Measurements from ENCODE around the gene LAMB1. TPM values are rescaled to one million over a fixed set of nuclear protein-coding genes. Genes with fewer than 3 reads are reported as not detected.

The LAMB1 gene
- total RNA-seq, 2 experiments from 2014 or later, result not detected

DNA sequence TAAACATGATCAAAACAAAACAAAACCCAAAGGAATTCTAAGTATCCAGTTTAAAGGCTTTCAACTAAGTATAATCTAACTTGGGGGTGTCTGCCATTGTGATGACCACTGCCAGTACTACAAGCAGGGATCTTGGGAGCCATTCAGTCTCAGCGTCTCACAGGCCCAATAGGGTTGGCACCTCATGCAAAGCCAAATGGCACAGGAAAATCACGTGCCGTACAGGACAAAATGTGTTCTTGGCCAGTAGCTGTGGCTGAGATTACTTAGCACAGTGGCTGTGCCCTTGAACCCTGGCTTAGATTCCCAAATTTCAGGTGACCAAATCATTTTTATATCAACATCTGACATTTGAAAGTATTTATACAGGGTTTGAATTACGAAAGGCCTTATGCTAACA, 62.0 kb downstream of the LAMB1 start:
- Mint-ChIP-seq H3K4me1 (ENCODE audit: low read depth) (no peaks in the 10 kb centered on the region), H3K36me3 (ENCODE audit: low read depth) (peaks cover 20% of the 10 kb centered on the region), H3K4me3 (no peak overlapping the region), H3K27me3 (no peaks in the 10 kb centered on the region), H3K9me3 (no peaks in the 10 kb centered on the region), H3K27ac (no peak overlapping the region)
- Histone ChIP-seq H3K27me3 (ENCODE audit: control insufficient read depth in 1 of 2, insufficient read depth in 2 of 2, low read length in 2 of 2) (no peaks in the 10 kb centered on the region), H3K27ac (ENCODE audit: low read depth in 1 of 2, low read length in 2 of 2) (no peak overlapping the region), H3K4me1 (ENCODE audit: insufficient read depth, low read length) (no peaks in the 10 kb centered on the region), H3K4me3 (ENCODE audit: low read length) (no peak overlapping the region), H3K9me3 (ENCODE audit: control insufficient read depth in 1 of 2, insufficient read depth in 1 of 2, low read length in 2 of 2) (no peaks in the 10 kb centered on the region), H3K36me3 (ENCODE audit: insufficient read depth, low read length) (peaks cover 9% of the 10 kb centered on the region)
- DNase-seq (no peak), ATAC-seq (ENCODE audit: poor library complexity) (no peak)
- TF ChIP-seq, protein P1, sequence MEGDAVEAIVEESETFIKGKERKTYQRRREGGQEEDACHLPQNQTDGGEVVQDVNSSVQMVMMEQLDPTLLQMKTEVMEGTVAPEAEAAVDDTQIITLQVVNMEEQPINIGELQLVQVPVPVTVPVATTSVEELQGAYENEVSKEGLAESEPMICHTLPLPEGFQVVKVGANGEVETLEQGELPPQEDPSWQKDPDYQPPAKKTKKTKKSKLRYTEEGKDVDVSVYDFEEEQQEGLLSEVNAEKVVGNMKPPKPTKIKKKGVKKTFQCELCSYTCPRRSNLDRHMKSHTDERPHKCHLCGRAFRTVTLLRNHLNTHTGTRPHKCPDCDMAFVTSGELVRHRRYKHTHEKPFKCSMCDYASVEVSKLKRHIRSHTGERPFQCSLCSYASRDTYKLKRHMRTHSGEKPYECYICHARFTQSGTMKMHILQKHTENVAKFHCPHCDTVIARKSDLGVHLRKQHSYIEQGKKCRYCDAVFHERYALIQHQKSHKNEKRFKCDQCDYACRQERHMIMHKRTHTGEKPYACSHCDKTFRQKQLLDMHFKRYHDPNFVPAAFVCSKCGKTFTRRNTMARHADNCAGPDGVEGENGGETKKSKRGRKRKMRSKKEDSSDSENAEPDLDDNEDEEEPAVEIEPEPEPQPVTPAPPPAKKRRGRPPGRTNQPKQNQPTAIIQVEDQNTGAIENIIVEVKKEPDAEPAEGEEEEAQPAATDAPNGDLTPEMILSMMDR (IDR thresholded peaks at IDR 0.05), result no peak
- CTCF ChIA-PET, result no interaction called here
- intact Hi-C loops (cut with DNase I, micrococcal nuclease), result no loop called here
- POLR2A ChIA-PET, result no interaction called here

- H3K9me3 Mint-ChIP-seq, result no peaks in the 10 kb centered on the region
- no peaks in the 10 kb centered on the region for H3K4me1 Mint-ChIP-seq (ENCODE audit: low read depth)
- H3K27ac Mint-ChIP-seq, result no peak overlapping the region
- intact Hi-C loops (cut with DNase I, micrococcal nuclease), result no loop called here
- no peaks in the 10 kb centered on the region for H3K27me3 Mint-ChIP-seq
- no peaks in the 10 kb centered on the region for H3K4me1 ChIP-seq (ENCODE audit: insufficient read depth, low read length)
- ATAC-seq (ENCODE audit: poor library complexity) (no peak), DNase-seq (no peak)
- no peak overlapping the region for H3K27ac ChIP-seq (ENCODE audit: low read depth in 1 of 2, low read length in 2 of 2)
- TF ChIP-seq, protein P1 (IDR thresholded peaks at IDR 0.05), result no peak
- H3K36me3 ChIP-seq (ENCODE audit: insufficient read depth, low read length), result peaks cover 9% of the 10 kb centered on the region
- H3K36me3 Mint-ChIP-seq (ENCODE audit: low read depth), result peaks cover 20% of the 10 kb centered on the region
- CTCF ChIA-PET, result no interaction called here
- no peaks in the 10 kb centered on the region for H3K27me3 ChIP-seq (ENCODE audit: control insufficient read depth in 1 of 2, insufficient read depth in 2 of 2, low read length in 2 of 2)
- no peak overlapping the region for H3K4me3 ChIP-seq (ENCODE audit: low read length)
- no peak overlapping the region for H3K4me3 Mint-ChIP-seq
- POLR2A ChIA-PET, result no interaction called here
- no peaks in the 10 kb centered on the region for H3K9me3 ChIP-seq (ENCODE audit: control insufficient read depth in 1 of 2, insufficient read depth in 1 of 2, low read length in 2 of 2)
These were observed 63.1 kb downstream of the LAMB1 start for GRCh38 chr7:107939573-107940489.

DNA sequence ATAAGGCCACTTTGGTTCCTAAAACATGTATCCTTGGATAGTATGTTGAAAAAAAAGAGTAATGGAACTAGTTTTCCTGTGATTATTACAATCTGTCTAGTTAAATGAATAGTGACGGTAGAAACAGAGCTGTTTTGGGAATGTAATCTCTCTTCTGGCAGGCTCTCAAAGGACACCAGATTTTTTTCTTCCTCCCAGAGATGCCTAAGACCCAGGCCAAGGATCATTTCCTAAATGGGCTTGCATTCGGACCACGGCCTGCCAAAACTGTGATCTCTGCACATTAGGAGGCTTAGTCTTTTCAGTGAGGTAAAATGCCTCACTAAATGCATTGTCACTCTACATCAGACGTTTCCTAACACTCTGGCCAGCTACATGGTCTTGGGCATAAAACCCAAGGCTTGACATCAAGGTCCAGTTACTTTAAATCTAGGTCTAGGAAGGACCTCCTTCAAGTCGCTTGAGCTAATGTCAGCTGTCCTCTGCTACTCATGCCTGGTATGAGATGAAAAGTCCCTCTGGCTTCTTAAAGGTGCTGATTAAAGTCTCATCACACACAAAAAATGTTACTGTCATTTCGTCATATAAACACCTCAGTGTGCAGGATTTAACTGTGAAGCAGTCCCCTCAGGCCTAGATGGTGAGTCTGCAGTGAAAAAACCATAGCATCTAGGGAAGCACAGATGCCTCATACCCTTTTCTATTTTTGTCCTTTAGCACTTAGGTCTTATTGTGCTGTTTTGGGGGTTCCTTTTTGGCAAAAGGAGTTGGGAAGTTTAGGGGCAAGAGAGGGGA, 64.3 kb downstream of the LAMB1 start:
- peaks cover 2% of the 10 kb centered on the region for H3K4me1 Mint-ChIP-seq (ENCODE audit: low read depth)
- no peaks in the 10 kb centered on the region for H3K4me1 ChIP-seq (ENCODE audit: insufficient read depth, low read length)
- H3K27ac ChIP-seq (ENCODE audit: low read depth in 1 of 2, low read length in 2 of 2), result no peak overlapping the region
- no peak for ATAC-seq (ENCODE audit: poor library complexity)
- H3K27me3 ChIP-seq (ENCODE audit: control insufficient read depth in 1 of 2, insufficient read depth in 2 of 2, low read length in 2 of 2), result no peaks in the 10 kb centered on the region
- ChIA-PET POLR2A (interaction anchor here (0.8 kb wide), 1 partner anchor 709 kb away, joined by 4 read pairs; no protein-coding TSS in a partner anchor), CTCF (no interaction called here)
- H3K4me3 Mint-ChIP-seq, result no peak overlapping the region
- no peak overlapping the region for H3K4me3 ChIP-seq (ENCODE audit: low read length)
- TF ChIP-seq, protein P1 (IDR thresholded peaks at IDR 0.05), result no peak
- H3K9me3 Mint-ChIP-seq, result no peaks in the 10 kb centered on the region
- no peak for DNase-seq
- no peak overlapping the region for H3K27ac Mint-ChIP-seq
- H3K9me3 ChIP-seq (ENCODE audit: control insufficient read depth in 1 of 2, insufficient read depth in 1 of 2, low read length in 2 of 2), result no peaks in the 10 kb centered on the region
- H3K36me3 ChIP-seq (ENCODE audit: insufficient read depth, low read length), result peaks cover 9% of the 10 kb centered on the region
- no peaks in the 10 kb centered on the region for H3K27me3 Mint-ChIP-seq
- peaks cover 20% of the 10 kb centered on the region for H3K36me3 Mint-ChIP-seq (ENCODE audit: low read depth)
- intact Hi-C loops (cut with DNase I, micrococcal nuclease), result no loop called here

Data from CD4-positive, alpha-beta T cell (primary cell).